GM23338 (cell line): Measurements from ENCODE around the gene GNB2. TPM values are rescaled to one million over a fixed set of nuclear protein-coding genes. Genes with fewer than 3 reads are reported as not detected.

Experiments used
- ATAC-seq: fragments of 200-7000 bp; cut with Tn5 transposase; 3 replicates; pipeline ENCODE4 v1.9.1; 2020
- DNase-seq: peaks from one replicate; pipeline ENCODE4 v3.0.0-alpha.2; 2015; ENCODE audit warnings: low spot score
- H2AFZ ChIP-seq: fragments of 200-600 bp; sonication (generic); 2 replicates; pipeline ENCODE4 v1.8.0; 2016; ENCODE audit warnings: antibody characterized with exemption, mild to moderate bottlenecking, moderate library complexity
- H3F3A ChIP-seq: fragments of 200-600 bp; sonication (generic); replicated peaks from 2 replicates; pipeline ENCODE4 v1.8.0; 2017; ENCODE audit warnings: antibody characterized with exemption, mixed run types, low read depth
- H3K27ac ChIP-seq: fragments of 200-600 bp; sonication (generic); 2 replicates; pipeline ENCODE4 v1.6.1; 2016; ENCODE audit warnings: low read depth
- H3K27me3 ChIP-seq: fragments of 200-600 bp; sonication (generic); 2 replicates; pipeline ENCODE4 v1.8.0; 2016; ENCODE audit warnings: mild to moderate bottlenecking, mixed run types, moderate library complexity; ENCODE audit not compliant: insufficient read depth
- H3K36me3 ChIP-seq: fragments of 200-600 bp; sonication (generic); 2 replicates; pipeline ENCODE4 v1.8.0; 2016; ENCODE audit warnings: mild to moderate bottlenecking; ENCODE audit not compliant: insufficient read depth
- H3K4me1 ChIP-seq: fragments of 200-600 bp; sonication (generic); 2 replicates; pipeline ENCODE4 v1.8.0; 2016; ENCODE audit warnings: mild to moderate bottlenecking, moderate library complexity; ENCODE audit not compliant: insufficient read depth
- H3K4me2 ChIP-seq: fragments of 200-600 bp; sonication (generic); 2 replicates; pipeline ENCODE4 v1.7.1; 2017; ENCODE audit warnings: mixed run types
- H3K4me3 ChIP-seq: fragments of 200-600 bp; sonication (generic); 2 replicates; pipeline ENCODE4 v1.6.1; 2016; ENCODE audit warnings: mixed run types
- H3K79me2 ChIP-seq: fragments of 200-600 bp; sonication (generic); replicated peaks from 2 replicates; pipeline ENCODE4 v1.8.0; 2017; ENCODE audit warnings: mild to moderate bottlenecking; ENCODE audit not compliant: insufficient read depth
- H3K9me2 ChIP-seq: fragments of 200-600 bp; sonication (generic); 2 replicates; pipeline ENCODE4 v1.8.0; 2017; ENCODE audit not compliant: insufficient read depth
- H4K20me1 ChIP-seq: fragments of 200-600 bp; sonication (generic); replicated peaks from 2 replicates; pipeline ENCODE4 v1.8.0; 2017; ENCODE audit warnings: mild to moderate bottlenecking; ENCODE audit not compliant: insufficient read depth
- H3K27ac Mint-ChIP-seq: 2 replicates; pipeline ENCODE4 v1.8.0; 2020; ENCODE audit warnings: inconsistent platforms, mild to moderate bottlenecking, moderate library complexity, mixed read lengths
- H3K27me3 Mint-ChIP-seq: 3 replicates; pipeline ENCODE4 v1.8.0; 2022; ENCODE audit warnings: low read depth, mild to moderate bottlenecking, moderate library complexity, mixed read lengths, inconsistent platforms; ENCODE audit not compliant: insufficient read depth, poor library complexity
- H3K36me3 Mint-ChIP-seq: 3 replicates; pipeline ENCODE4 v1.8.0; 2021; ENCODE audit warnings: low read depth, mild to moderate bottlenecking, inconsistent platforms, moderate library complexity, mixed read lengths
- H3K4me1 Mint-ChIP-seq: 3 replicates; pipeline ENCODE4 v1.8.0; 2020; ENCODE audit warnings: mild to moderate bottlenecking, inconsistent platforms, mixed read lengths
- H3K4me3 Mint-ChIP-seq: 3 replicates; pipeline ENCODE4 v1.8.0; 2021; ENCODE audit warnings: moderate library complexity, mild to moderate bottlenecking, inconsistent platforms, mixed read lengths
- H3K9me3 Mint-ChIP-seq: 3 replicates; pipeline ENCODE4 v1.8.0; 2020; ENCODE audit warnings: moderate library complexity, mild to moderate bottlenecking, inconsistent platforms, mixed read lengths
- CREB1 ChIP-seq: fragments of 250-450 bp; sonication (Bioruptor Pico); IDR thresholded peaks from 2 replicates; pipeline ENCODE4 v1.5.0; 2020; ENCODE audit warnings: low read depth, mild to moderate bottlenecking, moderate library complexity
- CTCF ChIP-seq, 2 experiments: fragments of 200-600 bp in 1 of 2; sonication (generic) in 1 of 2; conservative IDR thresholded peaks; 2 replicates each; pipeline versions ENCODE4 v1.5.1 to v1.6.1; 2016 to 2017; ENCODE audit warnings: antibody characterized with exemption in 2 of 2, low read depth in 2 of 2, mild to moderate bottlenecking in 2 of 2, moderate library complexity in 1 of 2
- ETS1 ChIP-seq: IDR thresholded peaks from 2 replicates; pipeline ENCODE4 v1.6.1; 2016; ENCODE audit warnings: antibody characterized with exemption
- EZH2 ChIP-seq: fragments of 200-600 bp; sonication (generic); IDR thresholded peaks from one replicate; pipeline ENCODE4 v1.8.0; 2017; ENCODE audit warnings: antibody characterized with exemption, mild to moderate bottlenecking, low read depth; ENCODE audit not compliant: unreplicated experiment
- EZH2phosphoT487 ChIP-seq: fragments of 200-600 bp; sonication (generic); IDR thresholded peaks from one replicate; pipeline ENCODE4 v1.8.1; 2018; ENCODE audit warnings: antibody characterized with exemption; ENCODE audit not compliant: unreplicated experiment
- JUNB ChIP-seq: IDR thresholded peaks from one replicate; pipeline ENCODE4 v1.6.1; 2016; ENCODE audit warnings: antibody characterized with exemption; ENCODE audit not compliant: unreplicated experiment
- POLR2AphosphoS5 ChIP-seq: IDR thresholded peaks from 2 replicates; pipeline ENCODE4 v1.6.1; 2016; ENCODE audit warnings: antibody characterized with exemption, low read depth
- REST ChIP-seq: IDR thresholded peaks from one replicate; pipeline ENCODE4 v1.6.1; 2018; ENCODE audit warnings: antibody characterized with exemption; ENCODE audit not compliant: unreplicated experiment
- ZNF114 ChIP-seq: fragments of 250-450 bp; sonication (Bioruptor Pico); IDR thresholded peaks from 2 replicates; pipeline ENCODE4 v1.5.0; 2020; ENCODE audit warnings: mild to moderate bottlenecking, moderate library complexity
- ZNF331 ChIP-seq: fragments of 250-450 bp; sonication (Bioruptor Pico); IDR thresholded peaks from 2 replicates; pipeline ENCODE4 v1.5.0; 2020; ENCODE audit warnings: low read depth, mild to moderate bottlenecking, moderate library complexity
- ZNF462 ChIP-seq: fragments of 250-450 bp; sonication (Bioruptor Pico); IDR thresholded peaks from 2 replicates; pipeline ENCODE4 v1.5.0; 2020; ENCODE audit warnings: mild to moderate bottlenecking, moderate library complexity
- polyA plus RNA-seq: library from polyadenylated mRNA; unstranded; fragments of >200 nt; fragmentation: Nextera tagmentation; extraction: Ambion mirVana; gene quantifications from 2 replicates; pipeline ENCODE4 v1.2.1, GENCODE V29; 2016
- total RNA-seq: library from RNA; depleted of rRNA; stranded (reverse); fragments of >200 nt; shearing (Covaris generic); gene quantifications from 2 replicates; pipeline ENCODE4 v1.2.3, GENCODE V29; 2014

The GNB2 gene
- total and polyA plus RNA-seq, 2 experiments from 2014 or later, result 112 to 153 TPM

- peaks cover 16% of the 10 kb centered on the region for H3K27me3 ChIP-seq
- no peak overlapping the region for H3K4me3 ChIP-seq
- Mint-ChIP-seq H3K27me3 (peaks cover 10% of the 10 kb centered on the region), H3K4me1 (peaks cover 13% of the 10 kb centered on the region), H3K4me3 (no peak overlapping the region; the same call in 2 of the 3 replicates), H3K36me3 (no peaks in the 10 kb centered on the region; the same call in 2 of the 3 replicates), H3K9me3 (no peaks in the 10 kb centered on the region), H3K27ac (no peak overlapping the region)
- peaks cover 7% of the 10 kb centered on the region; the same call in 1 of the 2 replicates for H3K4me1 ChIP-seq
- TF ChIP-seq CTCF (conservative IDR thresholded peaks at IDR 0.05; ENCODE audit: low read depth in 2 of 2), result no peak
- TF ChIP-seq ETS1, result no peak
- TF ChIP-seq ZNF331 (CRISPR knock-in tag), result no peak
- TF ChIP-seq CREB1 (CRISPR knock-in tag), result no peak
- no peak for TF ChIP-seq EZH2
- no peak for TF ChIP-seq REST
- TF ChIP-seq ZNF114 (CRISPR knock-in tag), result no peak
- TF ChIP-seq JUNB, result no peak
- TF ChIP-seq EZH2phosphoT487, result no peak
- no peak for TF ChIP-seq ZNF462 (CRISPR knock-in tag)
- no peak for TF ChIP-seq POLR2AphosphoS5
- no peaks in the 10 kb centered on the region for H3F3A ChIP-seq
- no peak overlapping the region for H3K27ac ChIP-seq
- H3K79me2 ChIP-seq, result no peaks in the 10 kb centered on the region
- no peaks in the 10 kb centered on the region for H3K36me3 ChIP-seq
- no peak overlapping the region for H2AFZ ChIP-seq
- DNase-seq, result no peak
- no peak for ATAC-seq
- no peak overlapping the region for H3K4me2 ChIP-seq
- H3K9me2 ChIP-seq, result no peaks in the 10 kb centered on the region
- H4K20me1 ChIP-seq, result no peaks in the 10 kb centered on the region
These were observed 23.5 kb upstream of the GNB2 start for GRCh38 chr7:100649826-100650565.
